Bronchial epithelial cell (primary cell): ENCODE measurements around the gene WARS2. TPM values are rescaled to one million over a fixed set of nuclear protein-coding genes. Genes with fewer than 3 reads are reported as not detected.

ENCODE experiments used
- DNase-seq: peaks from one replicate; pipeline ENCODE4 v3.0.0-alpha.2; 2010; ENCODE audit warnings: low read depth
- FAIRE-seq: peaks from 2 replicates; lab custom pipeline; 2011; peaks lifted over from hg19 to GRCh38; lab: Jason Lieb, UNC
- H3K27me3 ChIP-seq: 2 replicates; pipeline ENCODE4 v1.5.1; 2011; ENCODE audit warnings: low read length; ENCODE audit not compliant: control insufficient read depth, insufficient read depth
- H3K36me3 ChIP-seq: 2 replicates; pipeline ENCODE4 v1.5.1; 2011; ENCODE audit warnings: low read length; ENCODE audit not compliant: control insufficient read depth, insufficient read depth
- H3K4me3 ChIP-seq: 2 replicates; pipeline ENCODE4 v1.5.1; 2011; ENCODE audit warnings: mild to moderate bottlenecking, low read depth, low read length, control low read depth
- total RNA-seq: library from RNA; depleted of rRNA; stranded (reverse); fragments of >200 nt; gene quantifications from 2 replicates; pipeline ENCODE4 v1.2.1, GENCODE V29; 2014
- TF ChIP-seq, protein P1 (sequence below): IDR thresholded peaks from 2 replicates; pipeline ENCODE4 v1.5.1; 2011; ENCODE audit warnings: mild to moderate bottlenecking, moderate library complexity, low read length, control low read depth, inconsistent platforms; ENCODE audit not compliant: insufficient read depth, severe bottlenecking

Gene WARS2
- total RNA-seq, 1 donor from 2014 or later = 15.3 TPM

DNA sequence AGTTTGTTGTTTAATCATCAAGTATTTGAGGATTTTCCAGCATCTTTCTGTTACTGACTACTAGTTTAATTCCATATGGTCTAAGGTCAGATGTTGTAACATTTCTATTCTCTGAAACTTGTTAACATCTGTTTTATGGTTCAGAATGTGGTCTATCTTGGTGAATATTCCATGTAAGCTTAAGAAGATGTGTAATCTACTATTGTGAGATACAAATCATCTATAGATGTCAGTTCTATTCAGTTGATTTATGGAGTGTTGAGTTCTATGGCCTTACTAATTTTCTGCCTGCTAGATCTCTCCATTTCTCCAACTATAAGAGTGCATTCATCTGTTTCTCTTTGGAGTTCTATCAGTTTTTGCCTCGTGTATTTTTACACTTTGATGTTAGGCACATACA lies 31.5 kb downstream of the WARS2 start:
- DNase-seq (no peak), FAIRE-seq (no peak)
- Histone ChIP-seq H3K4me3 (no peak overlapping the region), H3K27me3 (no peaks in the 10 kb centered on the region), H3K36me3 (no peaks in the 10 kb centered on the region)
- TF ChIP-seq, protein P1, sequence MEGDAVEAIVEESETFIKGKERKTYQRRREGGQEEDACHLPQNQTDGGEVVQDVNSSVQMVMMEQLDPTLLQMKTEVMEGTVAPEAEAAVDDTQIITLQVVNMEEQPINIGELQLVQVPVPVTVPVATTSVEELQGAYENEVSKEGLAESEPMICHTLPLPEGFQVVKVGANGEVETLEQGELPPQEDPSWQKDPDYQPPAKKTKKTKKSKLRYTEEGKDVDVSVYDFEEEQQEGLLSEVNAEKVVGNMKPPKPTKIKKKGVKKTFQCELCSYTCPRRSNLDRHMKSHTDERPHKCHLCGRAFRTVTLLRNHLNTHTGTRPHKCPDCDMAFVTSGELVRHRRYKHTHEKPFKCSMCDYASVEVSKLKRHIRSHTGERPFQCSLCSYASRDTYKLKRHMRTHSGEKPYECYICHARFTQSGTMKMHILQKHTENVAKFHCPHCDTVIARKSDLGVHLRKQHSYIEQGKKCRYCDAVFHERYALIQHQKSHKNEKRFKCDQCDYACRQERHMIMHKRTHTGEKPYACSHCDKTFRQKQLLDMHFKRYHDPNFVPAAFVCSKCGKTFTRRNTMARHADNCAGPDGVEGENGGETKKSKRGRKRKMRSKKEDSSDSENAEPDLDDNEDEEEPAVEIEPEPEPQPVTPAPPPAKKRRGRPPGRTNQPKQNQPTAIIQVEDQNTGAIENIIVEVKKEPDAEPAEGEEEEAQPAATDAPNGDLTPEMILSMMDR = no peak

DNA sequence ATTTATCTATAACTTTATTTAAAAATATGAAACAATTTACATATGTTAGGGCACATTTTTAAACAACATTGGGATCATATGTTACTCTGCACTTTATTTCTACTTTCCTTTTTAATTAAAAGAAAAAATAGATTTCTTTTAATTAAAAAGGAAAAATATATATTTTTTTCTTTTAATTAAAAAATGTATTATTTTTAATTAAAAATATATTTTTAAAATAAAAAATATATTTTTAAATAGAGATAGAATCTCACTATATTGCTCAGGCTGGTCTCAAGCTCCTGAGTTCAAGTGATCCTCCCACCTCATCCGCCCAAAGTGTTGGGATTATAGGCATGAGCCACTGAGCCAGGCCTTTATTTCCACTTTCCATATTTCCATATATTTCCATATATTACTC lies 36.7 kb downstream of the WARS2 start:
- TF ChIP-seq, protein P1 = no peak
- Histone ChIP-seq H3K4me3 (no peak overlapping the region), H3K36me3 (no peaks in the 10 kb centered on the region), H3K27me3 (no peaks in the 10 kb centered on the region)
- DNase-seq (no peak), FAIRE-seq (no peak)

DNA sequence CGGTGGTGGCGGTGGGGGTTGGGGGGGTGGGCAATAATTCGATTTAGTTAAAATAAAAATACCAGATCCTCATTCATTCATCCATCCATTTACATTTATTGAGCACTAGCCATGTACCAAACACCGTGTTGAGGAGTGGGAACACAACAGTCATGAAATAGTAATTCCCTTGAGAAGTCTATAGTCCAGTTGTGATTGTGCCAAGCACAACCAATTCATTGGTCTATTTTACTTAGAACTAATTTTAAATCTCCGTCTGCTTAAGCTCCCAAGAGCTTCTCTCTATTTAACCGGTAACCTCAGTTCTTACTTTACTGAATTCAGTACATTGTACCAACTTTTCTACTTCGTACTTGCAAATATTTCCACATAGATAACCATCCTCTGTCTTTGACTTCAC lies 38.4 kb downstream of the WARS2 start:
- FAIRE-seq = no peak
- Histone ChIP-seq H3K36me3 (no peaks in the 10 kb centered on the region), H3K4me3 (no peak overlapping the region), H3K27me3 (no peaks in the 10 kb centered on the region)
- TF ChIP-seq, protein P1 = no peak
- no peak for DNase-seq

DNA sequence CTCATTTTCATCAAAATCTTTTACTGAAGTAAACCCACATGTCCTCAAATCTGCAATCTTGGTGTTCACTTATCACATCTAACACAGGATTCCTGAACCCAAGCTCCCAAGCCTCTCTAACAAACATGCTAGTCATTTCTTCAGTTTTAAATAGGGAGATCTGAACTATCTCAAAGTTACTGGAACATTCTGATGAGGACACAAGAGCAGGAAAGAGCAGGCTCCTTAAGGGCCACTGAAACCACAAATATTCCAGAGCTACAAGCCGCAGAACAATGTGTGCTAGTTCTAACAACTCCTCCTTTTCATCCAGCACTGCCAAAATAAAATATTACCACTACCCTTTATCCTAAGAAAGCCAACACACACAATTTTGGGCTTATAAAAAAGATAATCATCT lies 38.9 kb downstream of the WARS2 start:
- Histone ChIP-seq H3K27me3 (no peaks in the 10 kb centered on the region), H3K36me3 (no peaks in the 10 kb centered on the region), H3K4me3 (no peak overlapping the region)
- peak; percentile 24 for DNase-seq
- FAIRE-seq = no peak
- TF ChIP-seq, protein P1 = no peak

DNA sequence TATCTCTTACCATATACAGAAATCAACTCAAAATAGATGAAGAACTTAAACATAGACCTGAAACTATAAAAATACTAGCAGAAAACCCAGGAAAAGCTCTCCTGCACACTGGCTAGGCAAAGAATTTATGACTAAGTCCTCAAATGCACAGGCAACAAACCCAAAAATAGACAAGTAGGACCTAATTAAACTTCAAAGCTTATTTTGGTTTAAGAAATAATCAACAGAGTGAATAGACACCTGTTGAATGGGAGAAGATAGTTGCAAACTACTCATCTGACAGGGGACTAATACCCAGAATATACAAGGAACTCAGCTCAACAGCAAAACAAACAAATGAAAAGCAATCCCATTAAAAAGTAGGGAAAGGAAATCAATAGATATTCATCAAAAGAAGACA lies 40.7 kb downstream of the WARS2 start:
- DNase-seq (no peak), FAIRE-seq (no peak)
- TF ChIP-seq, protein P1 = no peak
- H3K36me3 ChIP-seq = no peaks in the 10 kb centered on the region
- H3K27me3 ChIP-seq = no peaks in the 10 kb centered on the region
- H3K4me3 ChIP-seq = no peak overlapping the region

DNA sequence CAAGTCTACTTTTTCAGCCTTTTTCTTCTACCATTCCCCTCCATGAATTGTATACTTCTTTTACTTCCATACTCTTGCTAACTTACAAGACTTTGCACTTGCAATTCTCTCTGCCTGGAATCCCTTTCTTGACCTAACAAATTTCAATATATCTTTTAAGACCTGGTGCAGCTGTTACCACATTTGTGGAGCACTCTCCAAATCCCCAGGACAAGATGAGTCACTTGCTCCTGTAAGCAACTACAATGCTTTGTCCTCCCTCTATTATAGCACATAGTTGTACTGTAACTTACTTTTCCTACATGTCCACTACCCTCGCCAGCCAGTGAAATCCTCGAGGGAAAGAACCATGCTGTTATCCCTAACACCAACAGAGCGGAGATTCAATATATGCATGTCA lies 43.1 kb downstream of the WARS2 start:
- TF ChIP-seq, protein P1 = no peak
- no peak for FAIRE-seq
- no peaks in the 10 kb centered on the region for H3K27me3 ChIP-seq
- no peaks in the 10 kb centered on the region for H3K36me3 ChIP-seq
- H3K4me3 ChIP-seq = no peak overlapping the region
- DNase-seq = peak; percentile 23
